Epidermal melanocyte (primary cell): ENCODE results near the gene GATD1.

Source experiments
- DNase-seq: peaks from one replicate; pipeline ENCODE4 v3.0.0; 2011; ENCODE audit warnings: low spot score; ENCODE audit not compliant: insufficient read length

GATD1 gene

GRCh38 chr11:795634-796564, 18.6 kb upstream of the GATD1 start:
- peak; percentile 89 for DNase-seq

GRCh38 chr11:794766-795633, 17.7 kb upstream of the GATD1 start:
- no peak for DNase-seq

DNA sequence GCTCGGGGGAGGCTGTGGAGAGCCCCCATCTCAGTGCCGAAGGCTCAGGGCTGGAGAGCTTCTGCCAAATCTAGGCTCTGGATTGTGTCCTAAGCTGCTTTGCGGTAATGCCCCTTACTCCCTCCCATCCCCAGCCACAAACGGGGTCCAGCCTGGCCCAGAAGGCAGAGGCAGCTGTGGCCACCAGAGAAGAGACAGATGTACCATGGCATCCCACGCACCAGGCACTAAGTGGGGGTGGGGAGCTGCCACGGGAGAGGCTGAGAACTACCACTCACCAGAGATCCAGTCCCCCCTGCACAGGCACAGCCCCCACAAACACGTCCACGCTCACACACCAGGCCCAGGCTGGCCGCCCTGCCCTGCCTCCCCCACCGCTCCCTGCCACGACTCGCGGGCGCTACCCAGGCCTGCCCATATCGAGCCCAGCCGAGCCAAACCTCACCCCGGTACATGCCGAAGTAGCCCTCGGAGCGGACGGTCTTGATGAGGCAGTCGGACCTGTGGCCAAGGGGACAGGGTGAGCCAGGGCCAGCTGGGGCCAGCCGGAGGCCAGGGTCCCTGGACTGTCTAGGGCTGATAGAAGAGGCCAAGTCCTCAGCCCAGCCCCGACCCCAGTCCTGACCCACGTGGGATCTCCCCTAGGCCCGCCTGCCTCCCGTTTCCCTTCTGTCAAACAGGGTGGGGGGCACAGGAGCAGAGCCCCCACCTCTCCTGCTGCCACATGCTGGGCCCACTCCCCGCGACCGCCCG, 16.9 kb upstream of the GATD1 start:
- DNase-seq = no peak

DNA sequence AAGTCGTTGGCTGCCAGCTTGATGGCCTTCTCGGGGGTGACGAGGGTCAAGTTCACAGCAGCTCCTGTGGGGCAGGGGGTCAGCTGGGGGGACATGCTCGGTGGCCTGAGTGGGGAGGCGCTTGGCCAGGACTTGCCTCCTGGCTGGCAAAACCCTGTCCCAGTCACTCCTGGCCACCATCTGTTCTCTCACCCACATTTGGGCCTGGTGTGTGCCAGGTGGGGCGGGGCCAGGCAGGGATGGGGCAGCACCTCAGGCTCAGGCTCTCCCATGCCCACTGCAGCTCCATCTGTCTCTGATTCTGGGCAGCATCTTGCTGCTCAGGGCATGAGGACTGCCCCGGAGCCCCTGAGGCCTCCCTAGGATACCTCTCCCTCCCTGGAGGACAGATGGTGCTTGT, 16.3 kb upstream of the GATD1 start:
- no peak for DNase-seq

DNA sequence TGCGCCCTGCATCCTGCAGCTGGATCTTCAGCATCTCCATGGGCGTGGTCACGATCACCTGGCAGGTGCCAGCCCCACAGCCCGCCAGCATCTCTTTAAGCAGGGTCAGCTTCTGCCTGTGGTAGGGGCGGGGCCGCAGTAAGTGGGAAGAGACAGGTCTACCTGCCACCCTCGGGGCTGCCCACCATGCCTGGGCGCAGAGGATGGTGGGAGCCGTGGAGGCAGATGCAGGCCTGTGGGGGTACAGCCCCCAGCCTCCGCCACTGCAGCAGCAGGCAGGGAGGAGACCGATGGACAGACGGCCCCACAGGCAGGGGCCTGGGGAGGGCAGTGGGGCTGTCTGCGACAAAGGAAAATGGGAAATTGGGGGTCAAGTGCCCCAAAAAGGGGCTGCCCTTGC, 15.6 kb upstream of the GATD1 start:
- DNase-seq = no peak

DNA sequence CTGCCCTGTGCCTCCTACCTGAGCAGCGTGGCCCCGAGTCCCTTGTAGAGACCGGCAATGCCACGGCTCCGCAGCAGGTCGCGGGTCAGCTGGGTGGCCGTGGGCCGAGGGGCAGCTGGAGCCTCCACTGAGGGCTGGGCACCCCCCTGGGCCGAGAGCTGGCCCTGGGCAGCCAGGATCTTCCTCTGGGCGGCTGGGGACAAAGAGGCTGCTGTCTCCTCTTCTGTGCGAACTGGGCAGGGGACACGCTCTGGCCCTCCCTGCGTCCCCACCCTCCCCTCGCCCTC, 15.2 kb upstream of the GATD1 start:
- DNase-seq = no peak

DNA sequence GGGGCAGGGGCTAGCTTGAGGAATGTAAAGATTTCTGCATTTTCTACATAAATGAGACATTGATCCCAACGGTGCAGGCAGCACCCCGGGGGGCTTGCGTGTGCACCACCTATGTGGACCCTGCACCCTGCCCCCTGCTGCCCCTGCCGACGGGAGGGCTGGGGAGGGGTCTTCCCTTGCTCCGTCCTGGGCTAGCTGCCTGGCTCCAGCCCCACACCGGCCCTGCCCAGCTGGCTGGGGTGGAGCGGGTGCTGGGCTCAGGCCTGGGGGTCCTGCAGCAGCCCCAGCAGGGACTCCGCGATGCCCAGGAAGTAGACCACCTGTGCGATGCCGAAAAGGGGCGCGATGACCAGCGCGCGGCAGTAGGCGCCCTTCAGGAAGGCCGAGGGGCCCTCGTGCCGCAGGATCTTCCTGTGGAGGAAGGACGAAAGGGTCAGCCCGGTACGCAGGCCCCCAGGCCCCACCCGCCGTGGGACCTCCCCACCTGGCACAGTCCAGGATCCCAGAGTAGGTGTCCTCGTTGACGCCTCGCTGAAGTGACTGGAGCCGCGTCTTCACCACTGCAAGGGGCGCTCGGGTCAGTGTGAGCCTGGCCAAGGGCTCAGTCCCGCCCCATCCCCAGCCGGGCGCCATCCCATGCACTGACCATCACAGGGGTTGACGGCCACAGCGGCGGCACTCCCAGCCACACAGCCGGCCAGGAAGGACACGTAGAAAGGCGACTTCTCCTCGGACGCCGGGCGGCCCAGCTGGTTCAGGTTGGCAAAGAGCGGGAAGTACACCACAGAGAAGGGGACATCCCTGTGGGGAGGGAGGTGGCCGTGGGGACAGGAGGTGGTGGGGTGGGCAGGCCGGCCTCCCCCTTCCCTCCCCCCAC, 14.6 kb upstream of the GATD1 start:
- no peak for DNase-seq

GRCh38 chr11:790721-791564, 13.7 kb upstream of the GATD1 start:
- DNase-seq = no peak

- peak; percentile 64 for DNase-seq
Measured at GRCh38 chr11:789943-790342, 12.7 kb upstream of the GATD1 start, which contains the start of gene CEND1. Gene CEND1 (minus strand): TSS chr11:790090. CDS start chr11:788576, 1,514 bp downstream.

DNA sequence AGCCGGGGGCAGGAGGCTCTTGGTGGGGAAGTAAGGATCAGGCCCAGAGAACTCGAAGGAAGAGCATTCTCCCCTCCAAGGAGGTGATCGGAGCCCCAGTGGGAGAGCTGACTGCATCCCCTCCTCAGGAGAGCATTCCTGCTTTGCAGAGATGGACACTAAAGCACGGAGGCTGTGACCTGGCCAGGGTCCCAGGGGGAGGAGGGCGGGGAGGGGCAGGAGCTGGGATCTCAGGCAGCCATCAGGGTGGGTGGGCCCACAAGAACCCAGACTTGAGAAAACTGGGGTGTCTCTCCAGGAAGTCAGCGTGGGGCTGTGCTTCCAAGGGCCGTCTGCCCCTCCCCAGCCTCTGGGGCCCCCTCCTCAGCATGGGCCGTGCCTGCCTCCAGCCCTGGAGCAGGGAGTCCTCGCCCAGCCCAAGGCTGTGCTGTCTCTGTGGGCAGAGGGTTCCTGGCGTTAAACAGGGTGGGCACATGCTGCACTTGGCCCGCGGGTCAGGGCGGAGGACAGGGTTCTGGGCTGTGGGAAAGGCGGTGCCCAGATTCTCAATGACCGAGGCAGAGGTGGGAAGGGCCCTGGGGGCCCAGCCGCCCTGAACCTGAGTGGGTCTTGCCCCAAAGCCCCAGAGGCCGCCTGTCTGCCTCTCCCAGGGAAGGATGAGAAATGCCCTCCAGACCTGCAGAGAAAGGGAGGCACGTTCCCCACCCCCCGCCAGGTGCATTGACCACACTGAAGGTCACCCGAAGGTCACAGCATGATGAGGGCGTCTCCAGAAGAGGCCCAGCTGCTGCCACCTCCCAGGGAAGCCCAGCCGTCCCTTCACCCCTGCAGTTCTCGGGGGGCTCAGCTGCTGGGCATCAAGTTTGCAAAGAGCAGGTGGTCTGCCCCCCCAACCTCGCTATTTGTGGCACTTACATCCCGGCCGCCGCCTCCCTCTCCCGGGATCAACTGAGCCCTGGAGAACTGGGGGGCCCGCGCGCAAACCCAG, 12.0 kb upstream of the GATD1 start:
- no peak for DNase-seq

- no peak for DNase-seq
Measured at GRCh38 chr11:788009-788640, 10.8 kb upstream of the GATD1 start.

- DNase-seq = no peak
Measured at GRCh38 chr11:787084-787675, 9.9 kb upstream of the GATD1 start.

GRCh38 chr11:786235-787083, 9.2 kb upstream of the GATD1 start:
- no peak for DNase-seq

GRCh38 chr11:783581-784015, 6.3 kb upstream of the GATD1 start:
- DNase-seq = peak; percentile 64

DNA sequence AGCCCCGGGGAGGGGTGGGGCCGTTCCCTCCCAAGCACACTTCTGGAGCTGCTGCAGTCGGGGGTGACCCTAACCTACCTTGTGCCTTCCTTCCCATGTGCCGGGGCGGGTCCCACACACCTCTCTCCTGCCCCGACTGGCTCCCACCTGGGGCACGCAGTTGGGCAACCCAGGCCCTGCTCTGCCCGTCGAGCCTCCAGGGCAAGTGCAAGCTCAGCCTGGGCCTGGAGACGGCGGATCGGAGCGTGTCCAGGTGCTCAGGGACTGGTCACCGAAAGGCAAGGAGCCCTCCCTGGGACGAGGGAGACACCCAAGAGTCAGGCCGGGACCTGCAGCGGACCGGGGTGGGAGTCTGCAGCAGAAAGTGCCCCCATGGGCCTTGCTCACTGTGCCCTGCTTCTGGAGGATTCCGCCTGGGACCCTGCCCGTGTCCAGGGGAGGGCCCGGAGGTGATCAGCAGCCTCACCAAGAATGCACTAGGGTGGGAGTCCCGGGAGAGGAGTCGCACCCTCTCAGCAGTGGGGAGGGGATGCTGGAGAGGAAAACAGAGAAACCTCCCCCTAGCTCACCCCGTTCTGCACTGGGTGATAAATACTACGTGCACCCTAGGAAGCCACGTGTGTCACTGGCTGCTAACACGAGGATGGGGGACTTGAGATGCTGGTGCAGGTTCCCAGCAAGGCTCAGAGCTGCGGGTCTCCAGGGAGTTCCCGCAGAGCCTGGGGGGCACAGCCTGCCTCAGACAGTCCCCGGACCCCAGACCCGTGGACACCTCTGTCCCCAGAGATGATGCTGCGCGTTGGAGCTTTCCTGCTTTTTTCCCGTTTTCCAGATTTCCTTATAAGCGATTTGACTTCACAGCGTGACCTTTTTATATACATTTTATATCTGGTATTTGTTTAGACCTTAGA, 5.2 kb upstream of the GATD1 start:
- DNase-seq = no peak
